Endothelial cell (in vitro differentiated cells): ENCODE measurements around the gene SMIM13. TPM values are rescaled to one million over a fixed set of nuclear protein-coding genes. Genes with fewer than 3 reads are reported as not detected.

Experiments used
- DNase-seq: peaks from one replicate; pipeline ENCODE4 v3.0.0; 2021; ENCODE audit warnings: low spot score
- H3K27ac Mint-ChIP-seq: one replicate; pipeline ENCODE4 v1.8.0; 2021; ENCODE audit warnings: mixed read lengths, inconsistent platforms; ENCODE audit not compliant: unreplicated experiment
- H3K27me3 Mint-ChIP-seq: one replicate; pipeline ENCODE4 v1.8.0; 2021; ENCODE audit warnings: mild to moderate bottlenecking, moderate library complexity, mixed read lengths, inconsistent platforms; ENCODE audit not compliant: unreplicated experiment
- H3K36me3 Mint-ChIP-seq: one replicate; pipeline ENCODE4 v1.8.0; 2021; ENCODE audit warnings: mild to moderate bottlenecking, low read depth, mixed read lengths, inconsistent platforms; ENCODE audit not compliant: unreplicated experiment
- H3K4me1 Mint-ChIP-seq: one replicate; pipeline ENCODE4 v1.8.0; 2021; ENCODE audit warnings: mild to moderate bottlenecking, mixed read lengths, inconsistent platforms; ENCODE audit not compliant: unreplicated experiment
- H3K4me3 Mint-ChIP-seq: one replicate; pipeline ENCODE4 v1.8.0; 2021; ENCODE audit warnings: mild to moderate bottlenecking, mixed read lengths, inconsistent platforms; ENCODE audit not compliant: unreplicated experiment
- H3K9me3 Mint-ChIP-seq: one replicate; pipeline ENCODE4 v1.8.0; 2021; ENCODE audit warnings: mixed read lengths, inconsistent platforms; ENCODE audit not compliant: unreplicated experiment
- total RNA-seq: library from RNA; stranded (reverse); fragmentation: NEBNext Ultra II Directional; extraction: Animal tissue kit (Norgen Biotek cat#: 25700); gene quantifications from one replicate; pipeline ENCODE4 v1.2.1, GENCODE V29; 2021; ENCODE audit not compliant: unreplicated experiment
- TF ChIP-seq, protein P1 (sequence below): fragments of 200-600 bp; sonication (generic); IDR thresholded peaks from one replicate; pipeline ENCODE4 v1.5.0; 2021; ENCODE audit warnings: antibody characterized with exemption; ENCODE audit not compliant: unreplicated experiment

SMIM13 gene
- total RNA-seq, 1 donor from 2014 or later: 8.7 TPM

DNA sequence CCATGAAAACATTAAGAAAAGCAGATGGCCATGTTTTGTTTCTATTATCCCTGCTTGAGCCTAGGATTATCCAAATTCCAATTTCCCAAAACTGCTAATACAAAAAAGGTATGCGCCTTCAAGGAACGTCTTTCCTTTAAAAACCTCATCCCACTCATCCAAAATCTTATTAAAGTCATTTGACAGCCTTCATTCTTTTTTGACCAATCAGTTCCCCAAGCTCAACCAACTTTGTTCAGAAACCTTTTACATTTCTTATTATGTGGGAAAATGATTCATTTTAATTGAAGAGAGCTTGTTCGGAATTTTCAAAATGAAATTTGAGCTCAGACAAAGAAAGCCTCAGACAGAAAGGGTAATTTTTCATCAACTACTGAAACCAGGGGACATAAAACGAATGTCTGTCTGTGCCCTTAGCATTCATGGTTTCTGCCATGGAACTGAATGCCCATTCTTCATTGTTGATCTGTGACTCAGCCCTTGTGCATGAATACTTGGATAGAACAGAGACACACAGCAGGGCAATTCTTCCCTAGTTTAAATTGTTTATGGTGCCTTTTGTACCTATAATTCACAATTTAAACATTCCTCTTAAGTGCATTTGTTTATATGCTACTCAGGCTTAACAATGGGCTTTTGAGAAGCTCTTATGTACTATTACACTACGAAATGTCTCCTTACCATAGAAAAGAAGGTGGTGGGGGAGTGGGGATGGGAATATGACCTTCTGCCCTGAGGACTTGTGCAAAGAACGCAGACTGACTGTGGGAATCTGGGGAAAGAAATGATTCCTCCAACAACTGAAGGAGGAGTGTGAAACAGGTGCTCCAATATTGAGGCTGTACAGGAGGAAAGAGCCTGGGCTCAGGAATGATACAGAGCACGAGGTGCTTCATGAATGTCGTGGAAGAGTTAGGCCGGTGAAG is 67.7 kb downstream of the SMIM13 start:
- H3K9me3 Mint-ChIP-seq: no peaks in the 10 kb centered on the region
- no peak overlapping the region for H3K4me3 Mint-ChIP-seq
- H3K27me3 Mint-ChIP-seq: peaks cover 2% of the 10 kb centered on the region
- TF ChIP-seq, protein P1, sequence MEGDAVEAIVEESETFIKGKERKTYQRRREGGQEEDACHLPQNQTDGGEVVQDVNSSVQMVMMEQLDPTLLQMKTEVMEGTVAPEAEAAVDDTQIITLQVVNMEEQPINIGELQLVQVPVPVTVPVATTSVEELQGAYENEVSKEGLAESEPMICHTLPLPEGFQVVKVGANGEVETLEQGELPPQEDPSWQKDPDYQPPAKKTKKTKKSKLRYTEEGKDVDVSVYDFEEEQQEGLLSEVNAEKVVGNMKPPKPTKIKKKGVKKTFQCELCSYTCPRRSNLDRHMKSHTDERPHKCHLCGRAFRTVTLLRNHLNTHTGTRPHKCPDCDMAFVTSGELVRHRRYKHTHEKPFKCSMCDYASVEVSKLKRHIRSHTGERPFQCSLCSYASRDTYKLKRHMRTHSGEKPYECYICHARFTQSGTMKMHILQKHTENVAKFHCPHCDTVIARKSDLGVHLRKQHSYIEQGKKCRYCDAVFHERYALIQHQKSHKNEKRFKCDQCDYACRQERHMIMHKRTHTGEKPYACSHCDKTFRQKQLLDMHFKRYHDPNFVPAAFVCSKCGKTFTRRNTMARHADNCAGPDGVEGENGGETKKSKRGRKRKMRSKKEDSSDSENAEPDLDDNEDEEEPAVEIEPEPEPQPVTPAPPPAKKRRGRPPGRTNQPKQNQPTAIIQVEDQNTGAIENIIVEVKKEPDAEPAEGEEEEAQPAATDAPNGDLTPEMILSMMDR: no peak
- H3K36me3 Mint-ChIP-seq: peaks cover 5% of the 10 kb centered on the region
- no peak for DNase-seq
- H3K27ac Mint-ChIP-seq: no peak overlapping the region
- no peaks in the 10 kb centered on the region for H3K4me1 Mint-ChIP-seq

GRCh38 chr6:11162262-11162661 is 68.6 kb downstream of the SMIM13 start:
- no peaks in the 10 kb centered on the region for H3K9me3 Mint-ChIP-seq
- peaks cover 5% of the 10 kb centered on the region for H3K36me3 Mint-ChIP-seq
- no peaks in the 10 kb centered on the region for H3K4me1 Mint-ChIP-seq
- TF ChIP-seq, protein P1: no peak
- H3K27ac Mint-ChIP-seq: no peak overlapping the region
- no peak for DNase-seq
- H3K27me3 Mint-ChIP-seq: peaks cover 2% of the 10 kb centered on the region
- H3K4me3 Mint-ChIP-seq: no peak overlapping the region

DNA sequence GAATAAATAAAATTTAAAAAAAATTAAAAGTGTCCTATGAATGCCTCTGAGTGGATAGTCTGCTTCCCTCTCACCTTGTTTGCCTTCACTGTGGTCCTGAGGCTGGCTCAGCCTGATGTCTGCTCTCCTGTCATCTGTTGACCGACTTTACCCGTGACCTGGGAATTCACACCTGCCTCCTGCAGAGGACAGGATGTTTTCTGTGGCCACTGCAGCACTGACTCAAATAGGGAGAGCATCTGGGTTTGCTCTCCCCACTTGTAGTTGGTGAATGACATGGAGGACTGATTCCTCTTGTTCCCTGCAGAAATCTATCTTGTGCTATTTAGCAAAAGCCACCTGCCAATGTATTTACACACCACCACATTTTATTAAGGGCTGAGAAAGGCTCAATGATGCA is 70.3 kb downstream of the SMIM13 start:
- H3K36me3 Mint-ChIP-seq: peaks cover 5% of the 10 kb centered on the region
- H3K4me3 Mint-ChIP-seq: no peak overlapping the region
- H3K27me3 Mint-ChIP-seq: peaks cover 2% of the 10 kb centered on the region
- TF ChIP-seq, protein P1: no peak
- no peaks in the 10 kb centered on the region for H3K9me3 Mint-ChIP-seq
- H3K4me1 Mint-ChIP-seq: no peaks in the 10 kb centered on the region
- DNase-seq: no peak
- no peak overlapping the region for H3K27ac Mint-ChIP-seq

DNA sequence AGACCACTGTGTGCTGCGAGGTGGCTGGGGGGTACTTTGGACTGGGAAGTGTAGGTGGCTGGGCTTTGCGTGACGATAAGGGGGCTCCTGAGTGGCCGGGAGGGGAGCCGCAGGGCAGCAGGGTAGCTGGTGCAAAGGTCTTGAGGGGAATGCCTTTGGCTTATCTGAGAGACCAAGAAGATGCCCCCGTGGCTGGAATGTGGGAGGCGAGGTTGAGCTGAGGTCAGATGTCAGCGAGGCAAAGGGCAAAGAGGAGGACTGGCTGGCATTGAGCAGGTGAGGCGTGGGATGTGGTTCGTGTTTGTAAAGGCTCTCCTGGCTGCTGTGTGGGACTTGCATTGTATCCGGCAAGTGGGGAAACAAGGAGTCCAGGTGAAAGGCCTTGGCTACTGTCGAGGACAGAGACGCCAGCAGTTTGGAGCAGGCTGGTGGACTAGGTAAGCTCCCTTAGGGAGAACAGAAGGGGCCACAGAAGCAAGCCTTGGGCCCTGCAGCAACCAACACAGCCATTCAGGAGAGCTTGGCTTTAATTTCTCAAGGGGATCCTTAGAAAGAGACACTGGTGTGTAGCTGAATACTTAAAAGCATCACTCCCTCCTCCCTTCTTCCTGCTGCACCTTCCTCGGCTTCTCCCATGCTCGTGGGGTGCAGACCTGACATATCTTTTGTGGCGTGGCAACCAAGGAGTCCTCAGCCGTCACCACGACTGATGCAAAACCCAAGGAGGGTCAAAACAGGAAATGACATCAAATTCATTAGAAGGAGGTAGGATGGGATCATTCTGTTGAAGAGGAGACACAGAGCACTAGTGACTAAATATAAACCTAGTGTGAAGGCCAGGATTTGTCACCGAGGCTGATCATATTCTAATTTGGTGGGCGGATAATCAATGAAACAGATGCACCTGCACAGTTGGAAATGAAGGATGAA is 71.3 kb downstream of the SMIM13 start:
- H3K9me3 Mint-ChIP-seq: no peaks in the 10 kb centered on the region
- DNase-seq: no peak
- no peak overlapping the region for H3K27ac Mint-ChIP-seq
- H3K4me1 Mint-ChIP-seq: no peaks in the 10 kb centered on the region
- peaks cover 2% of the 10 kb centered on the region for H3K27me3 Mint-ChIP-seq
- no peak overlapping the region for H3K4me3 Mint-ChIP-seq
- peaks cover 5% of the 10 kb centered on the region for H3K36me3 Mint-ChIP-seq
- TF ChIP-seq, protein P1: no peak
